ENCODE results near the gene CA11. TPM values are rescaled to one million over a fixed set of nuclear protein-coding genes. Genes with fewer than 3 reads are reported as not detected.
"Not testable (repeated sequence)": the region's sequence is repeated elsewhere in the genome, so short reads cannot be mapped to it uniquely, and the experiment has no call there.

The CA11 gene
- total and polyA plus RNA-seq, 12 donors: 1.8 to 24.5 (median 3.8) TPM

- H3K9me3 ChIP-seq: no peaks in the 10 kb centered on the region
- peaks cover 19 to 79% (median 66%) of the 10 kb centered on the region in 9 donors for H3K4me1 ChIP-seq
- intact Hi-C loops (cut with DNase I): loop anchor here in 2 of 10 donors (10.0 kb wide), 1 partner anchor 331 kb away; the partner anchor contains the start of gene FTL (in 2 of the 2)
- WGBS, 2 donors: 37 to 42% methylated on average over 7 of the region's 7 CpGs
- H3K36me3 ChIP-seq: peaks cover 0 to 44% (median 3%) of the 10 kb centered on the region in 9 donors
- no peak for DNase-seq
- no peak for ATAC-seq
- peak overlapping the region; percentile 67 to 98 (median 96) for H3K27ac ChIP-seq
- TF ChIP-seq CTCF (IDR thresholded peaks at IDR 0.05): no peak
- H3K27me3 ChIP-seq: no peaks in the 10 kb centered on the region
- peak overlapping the region in 8 of 10 donors; percentile 14 to 92 (median 78) for H3K4me3 ChIP-seq
Observed at GRCh38 chr19:48634036-48634342, 12.0 kb downstream of the CA11 start.

GRCh38 chr19:48633148-48634035 is 12.6 kb downstream of the CA11 start:
- no peak for DNase-seq

GRCh38 chr19:48632692-48633147 is 13.3 kb downstream of the CA11 start:
- H3K4me1 ChIP-seq: peaks cover 16 to 70% (median 58%) of the 10 kb centered on the region in 9 donors
- H3K27me3 ChIP-seq: no peaks in the 10 kb centered on the region
- no peak overlapping the region for H3K4me3 ChIP-seq
- intact Hi-C loops (cut with DNase I): loop anchor here in 2 of 10 donors (10.0 kb wide), 1 partner anchor 332 kb away; the partner anchor contains the start of gene FTL (in 2 of the 2)
- peak overlapping the region in 9 of 10 donors; percentile 37 to 97 (median 95) for H3K27ac ChIP-seq
- H3K36me3 ChIP-seq: peaks cover 0 to 52% (median 3%) of the 10 kb centered on the region in 9 donors
- no peaks in the 10 kb centered on the region for H3K9me3 ChIP-seq
- DNase-seq: no peak
- ATAC-seq: no peak
- no peak for TF ChIP-seq CTCF (IDR thresholded peaks at IDR 0.05)

More at GRCh38 chr19:48633148-48634035, 12.6 kb downstream of the CA11 start:
- Histone ChIP-seq H3K27me3 (no peaks in the 10 kb centered on the region), H3K9me3 (no peaks in the 10 kb centered on the region), H3K4me1 (peaks cover 17 to 73% (median 60%) of the 10 kb centered on the region in 9 donors), H3K36me3 (peaks cover 0 to 45% (median 3%) of the 10 kb centered on the region in 9 donors), H3K27ac (peak overlapping the region in 9 of 10 donors; percentile 90 to 98 (median 96)), H3K4me3 (peak overlapping the region in 7 of 10 donors; percentile 73 to 92 (median 81))
- ATAC-seq: no peak
- WGBS, 2 donors: 72 to 75% methylated on average over 22 of the region's 22 CpGs
- TF ChIP-seq CTCF (IDR thresholded peaks at IDR 0.05): no peak
- intact Hi-C loops (cut with DNase I): loop anchor here in 2 of 10 donors (10.0 kb wide), 1 partner anchor 331 kb away; the partner anchor contains the start of gene FTL (in 2 of the 2)

- peaks cover 16 to 69% (median 58%) of the 10 kb centered on the region in 9 donors for H3K4me1 ChIP-seq
- H3K27ac ChIP-seq: peak overlapping the region in 6 of 10 donors; percentile 37 to 96 (median 93)
- 94 to 95% methylated on average over 11 of the region's 11 CpGs for WGBS, 2 donors
Observed at GRCh38 chr19:48632286-48632685, 13.7 kb downstream of the CA11 start.

More at GRCh38 chr19:48632286-48632685, 13.7 kb downstream of the CA11 start:
- intact Hi-C loops (cut with DNase I): loop anchor here in 2 of 10 donors (10.0 kb wide), 1 partner anchor 333 kb away; the partner anchor contains the start of gene FTL (in 2 of the 2)
- not testable (repeated sequence) for DNase-seq, H3K9me3 ChIP-seq, ATAC-seq, H3K4me3 ChIP-seq, H3K27me3 ChIP-seq
- peaks cover 0 to 56% (median 3%) of the 10 kb centered on the region in 9 donors for H3K36me3 ChIP-seq
